ENCODE measurements around the gene OTOP1.

GRCh38 chr4:4185528-4185927 is 41.2 kb downstream of the OTOP1 start:
- no peak for TF ChIP-seq CTCF (IDR thresholded peaks at IDR 0.05; ENCODE audit: insufficient read depth, low read depth, low read length)
- TF ChIP-seq EZH2 (IDR thresholded peaks at IDR 0.05; ENCODE audit: insufficient read depth, low read length), result no peak

Measured in astrocyte (in vitro differentiated cells and primary cell).